ENCODE measurements around the gene NSDHL. TPM values are rescaled to one million over a fixed set of nuclear protein-coding genes. Genes with fewer than 3 reads are reported as not detected.

NSDHL gene
- total and polyA plus RNA-seq, 2 donors from 2014 or later, result 14.3 to 30.9 TPM

DNA sequence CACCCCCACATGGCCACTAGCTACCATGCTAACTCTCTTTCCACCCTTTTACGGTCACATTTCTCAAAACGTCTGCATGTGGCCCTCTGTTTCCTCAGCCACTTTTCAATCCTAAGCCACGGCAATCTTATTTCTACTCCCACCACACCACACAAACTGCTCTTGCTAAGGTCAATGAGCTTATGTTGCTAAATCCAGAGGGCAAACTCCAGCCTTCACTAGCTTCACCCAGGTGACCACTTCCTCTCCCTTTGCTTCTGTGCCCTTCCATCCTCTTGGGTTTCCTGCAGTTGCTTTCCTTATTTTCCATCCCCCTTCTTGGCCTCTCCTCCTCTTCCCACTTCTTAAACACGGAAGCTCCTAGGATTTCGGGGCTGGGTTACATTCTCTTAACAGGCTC, 16.8 kb upstream of the NSDHL start:
- H3K27me3 ChIP-seq (ENCODE audit: control insufficient read depth, insufficient read depth, low read length), result no peaks in the 10 kb centered on the region
- peak in 1 of 5 donors; percentile 14 for DNase-seq
- H3K27ac ChIP-seq (ENCODE audit: low read depth in 2 of 2, low read length in 2 of 2), result no peak overlapping the region
- FAIRE-seq, result no peak
- no peaks in the 10 kb centered on the region for H3K36me3 ChIP-seq (ENCODE audit: control insufficient read depth in 2 of 3, insufficient read depth in 3 of 3, low read length in 3 of 3)
- no peak for TF ChIP-seq CTCF (IDR thresholded peaks at IDR 0.05; ENCODE audit: borderline replicate concordance, extremely low read depth, insufficient read depth)
- no peaks in the 10 kb centered on the region for H3K4me1 ChIP-seq (ENCODE audit: control insufficient read depth in 2 of 3, insufficient read depth in 2 of 3, low read depth in 1 of 3, low read length in 3 of 3)
- H3K4me3 ChIP-seq (ENCODE audit: low read length in 3 of 3), result no peak overlapping the region
- H3K9ac ChIP-seq (ENCODE audit: low read length in 3 of 3), result no peak overlapping the region
- H3K9me3 ChIP-seq (ENCODE audit: control insufficient read depth in 2 of 3, insufficient read depth in 1 of 3, low read length in 3 of 3), result no peaks in the 10 kb centered on the region
- intact Hi-C loops (cut with DNase I), result no loop called here

GRCh38 chrX:152817078-152817764, 13.6 kb upstream of the NSDHL start:
- H3K4me3 ChIP-seq (ENCODE audit: low read length in 3 of 3), result no peak overlapping the region
- no peaks in the 10 kb centered on the region for H3K27me3 ChIP-seq (ENCODE audit: control insufficient read depth, insufficient read depth, low read length)
- intact Hi-C loops (cut with DNase I), result no loop called here
- FAIRE-seq, result peak; percentile 85
- TF ChIP-seq CTCF (IDR thresholded peaks at IDR 0.05; ENCODE audit: borderline replicate concordance, extremely low read depth, insufficient read depth), result peak; percentile 35
- no peaks in the 10 kb centered on the region for H3K4me1 ChIP-seq (ENCODE audit: control insufficient read depth in 2 of 3, insufficient read depth in 2 of 3, low read depth in 1 of 3, low read length in 3 of 3)
- no peak overlapping the region for H3K9ac ChIP-seq (ENCODE audit: low read length in 3 of 3)
- no peaks in the 10 kb centered on the region for H3K36me3 ChIP-seq (ENCODE audit: control insufficient read depth in 2 of 3, insufficient read depth in 3 of 3, low read length in 3 of 3)
- no peak overlapping the region for H3K27ac ChIP-seq (ENCODE audit: low read depth in 2 of 2, low read length in 2 of 2)
- peak in 2 of 5 donors; percentile 41 to 55 for DNase-seq
- H3K9me3 ChIP-seq (ENCODE audit: control insufficient read depth in 2 of 3, insufficient read depth in 1 of 3, low read length in 3 of 3), result no peaks in the 10 kb centered on the region

GRCh38 chrX:152818356-152818755, 12.5 kb upstream of the NSDHL start:
- no peak for DNase-seq
- intact Hi-C loops (cut with DNase I), result no loop called here

More at GRCh38 chrX:152818356-152818755, 12.5 kb upstream of the NSDHL start:
- TF ChIP-seq CTCF (IDR thresholded peaks at IDR 0.05; ENCODE audit: borderline replicate concordance, extremely low read depth, insufficient read depth), result no peak
- Histone ChIP-seq H3K27ac (ENCODE audit: low read depth in 2 of 2, low read length in 2 of 2) (no peak overlapping the region), H3K4me3 (ENCODE audit: low read length in 3 of 3) (no peak overlapping the region), H3K36me3 (ENCODE audit: control insufficient read depth in 2 of 3, insufficient read depth in 3 of 3, low read length in 3 of 3) (no peaks in the 10 kb centered on the region), H3K9me3 (ENCODE audit: control insufficient read depth in 2 of 3, insufficient read depth in 1 of 3, low read length in 3 of 3) (no peaks in the 10 kb centered on the region), H3K27me3 (ENCODE audit: control insufficient read depth, insufficient read depth, low read length) (no peaks in the 10 kb centered on the region), H3K9ac (ENCODE audit: low read length in 3 of 3) (no peak overlapping the region), H3K4me1 (ENCODE audit: control insufficient read depth in 2 of 3, insufficient read depth in 2 of 3, low read depth in 1 of 3, low read length in 3 of 3) (no peaks in the 10 kb centered on the region)
- FAIRE-seq, result no peak

Data from kidney (tissue), 14 donors.